HCT116 (cell line): ENCODE data around the gene SORCS2. TPM values are rescaled to one million over a fixed set of nuclear protein-coding genes. Genes with fewer than 3 reads are reported as not detected.

ENCODE experiments used
- ATAC-seq: fragments of 200-7000 bp; cut with Tn5 transposase; 2 replicates; pipeline ENCODE4 v1.9.1; 2020; ENCODE audit warnings: mild to moderate bottlenecking, moderate library complexity
- BruUV-seq: library from RNA; stranded (reverse); fragments of 400-500 nt; replicated peaks from 2 replicates; lab custom pipeline; 2021; lab: Mats Ljungman, UMichigan
- CTCF ChIA-PET: fragments of 300-600 bp; sonication (Branson Sonifier 250); formaldehyde crosslinking; loops from one replicate; lab custom pipeline; 2021; ENCODE audit warnings: antibody characterized with exemption; lab: Charles Lee
- POLR2A ChIA-PET: fragments of 300-600, 350-600 bp; sonication (Branson Sonifier 250); formaldehyde crosslinking; loops from one replicate; lab custom pipeline; 2021; ENCODE audit warnings: antibody characterized with exemption; lab: Charles Lee
- RAD21 ChIA-PET, 2 experiments: fragments of 300-600 bp; sonication (Branson Sonifier 250); formaldehyde crosslinking; loops; one replicate each; lab custom pipeline; 2023; ENCODE audit warnings: low total read pairs in 2 of 2; ENCODE audit not compliant: uncharacterized antibody in 2 of 2, unreplicated experiment in 2 of 2, low non-redundant PET in 1 of 2; lab: Charles Lee
- DNase-seq: peaks from one replicate; pipeline ENCODE4 v3.0.0-alpha.2; 2010; ENCODE audit warnings: low read depth, low spot score
- H2AFZ ChIP-seq: fragments of 200-600 bp; shearing (Covaris generic), sonication (generic); 2 replicates; pipeline ENCODE4 v1.6.1; 2017; ENCODE audit warnings: low read depth, mixed run types, mixed read lengths, antibody characterized with exemption, low read length; ENCODE audit not compliant: poor library complexity, severe bottlenecking
- H3K27ac ChIP-seq: 2 replicates; pipeline ENCODE4 v1.5.1; 2012; ENCODE audit warnings: low read depth, low read length
- H3K27me3 ChIP-seq: fragments of 200-600 bp; sonication (generic); 2 replicates; pipeline ENCODE4 v1.6.1; 2016; ENCODE audit warnings: mixed run types, low read length, mixed read lengths; ENCODE audit not compliant: insufficient read depth
- H3K36me3 ChIP-seq, 2 experiments: fragments of 200-500 bp in 1 of 2; fragments of 200-600 bp in 1 of 2; sonication (Bioruptor generic) in 1 of 2; sonication (generic) in 1 of 2; 2 replicates each; pipeline versions ENCODE4 v1.5.1 to v1.6.1; 2014 to 2016; ENCODE audit warnings: low read length in 2 of 2, inconsistent platforms in 1 of 2, mixed read lengths in 1 of 2, mixed run types in 1 of 2; ENCODE audit not compliant: insufficient read depth in 2 of 2, control insufficient read depth in 1 of 2
- H3K4me1 ChIP-seq, 2 experiments: fragments of 200-600 bp in 1 of 2; sonication (generic) in 1 of 2; 2 replicates each; pipeline versions ENCODE4 v1.5.1 to v1.6.1; 2012 to 2017; ENCODE audit warnings: low read length in 2 of 2, inconsistent platforms in 1 of 2, mild to moderate bottlenecking in 1 of 2, mixed read lengths in 1 of 2, mixed run types in 1 of 2, moderate library complexity in 1 of 2; ENCODE audit not compliant: insufficient read depth in 2 of 2, control insufficient read depth in 1 of 2
- H3K4me2 ChIP-seq: fragments of 200-600 bp; sonication (generic); 2 replicates; pipeline ENCODE4 v1.6.1; 2017; ENCODE audit warnings: mixed run types, low read length, mixed read lengths
- H3K4me3 ChIP-seq, 2 experiments: fragments of 200-600 bp in 1 of 2; sonication (generic) in 1 of 2; replicated peaks in 1 of 2; 2 replicates each; pipeline ENCODE4 v1.5.1; 2011 to 2016; ENCODE audit warnings: low read length in 2 of 2, control low read depth in 1 of 2, low read depth in 1 of 2, mild to moderate bottlenecking in 1 of 2, mixed read lengths in 1 of 2, mixed run types in 1 of 2
- H3K79me2 ChIP-seq: fragments of 200-600 bp; sonication (generic); 2 replicates; pipeline ENCODE4 v1.6.1; 2017; ENCODE audit warnings: mild to moderate bottlenecking, mixed run types, low read length, moderate library complexity, mixed read lengths; ENCODE audit not compliant: insufficient read depth
- H3K9ac ChIP-seq: fragments of 200-600 bp; sonication (generic); 2 replicates; pipeline ENCODE4 v1.6.1; 2016; ENCODE audit warnings: low read length, mixed read lengths
- H3K9me2 ChIP-seq: fragments of 200-600 bp; sonication (generic), shearing (Covaris generic); 2 replicates; pipeline ENCODE4 v1.6.1; 2017; ENCODE audit warnings: mixed run types, mild to moderate bottlenecking, moderate library complexity; ENCODE audit not compliant: insufficient read depth
- H3K9me3 ChIP-seq, 2 experiments: fragments of 200-500 bp in 1 of 2; fragments of 200-600 bp in 1 of 2; sonication (Bioruptor generic) in 1 of 2; sonication (generic) in 1 of 2; 2 replicates each; pipeline ENCODE4 v1.6.1; 2014 to 2017; ENCODE audit warnings: low read length in 2 of 2, mixed read lengths in 2 of 2, inconsistent platforms in 1 of 2, low read depth in 1 of 2, mild to moderate bottlenecking in 1 of 2, mixed run types in 1 of 2, moderate library complexity in 1 of 2; ENCODE audit not compliant: control insufficient read depth in 1 of 2, insufficient read depth in 1 of 2
- H4K20me1 ChIP-seq: fragments of 200-600 bp; sonication (generic), shearing (Covaris generic); 2 replicates; pipeline ENCODE4 v1.6.1; 2017; ENCODE audit warnings: mixed run types, mild to moderate bottlenecking, moderate library complexity; ENCODE audit not compliant: insufficient read depth
- CBX3 ChIP-seq: IDR thresholded peaks from 2 replicates; pipeline ENCODE4 v1.6.1; 2012; ENCODE audit warnings: low read depth
- ELF1 ChIP-seq: IDR thresholded peaks from 2 replicates; pipeline ENCODE4 v1.6.1; 2012; ENCODE audit warnings: low read depth, borderline replicate concordance
- FOSL1 ChIP-seq: IDR thresholded peaks from 2 replicates; pipeline ENCODE4 v1.6.1; 2012; ENCODE audit warnings: low read depth
- TCF7L2 ChIP-seq: IDR thresholded peaks from 2 replicates; pipeline ENCODE4 v1.7.0; 2011; ENCODE audit warnings: borderline replicate concordance, inconsistent platforms; ENCODE audit not compliant: insufficient read depth, insufficient read length; ENCODE audit errors: extremely low read depth
- YY1 ChIP-seq: IDR thresholded peaks from 2 replicates; pipeline ENCODE4 v1.6.1; 2011; ENCODE audit warnings: low read length, low read depth, moderate library complexity, mild to moderate bottlenecking; ENCODE audit not compliant: insufficient replicate concordance; ENCODE audit errors: extremely low read depth
- ZFX ChIP-seq: fragments of 450-650 bp; IDR thresholded peaks from 2 replicates; pipeline ENCODE4 v1.6.1; 2017
- intact Hi-C: fragments of 100-400 bp; cut with micrococcal nuclease; formaldehyde crosslinking; loops from 2 replicates; pipeline ENCODE4 v1.10.0; 2022
- total RNA-seq: library from RNA; stranded (reverse); gene quantifications from one replicate; pipeline ENCODE4 v1.2.1, GENCODE V29; 2021; ENCODE audit not compliant: unreplicated experiment
- TF ChIP-seq, protein P1 (sequence below): IDR thresholded peaks from 2 replicates; pipeline ENCODE4 v1.6.1; 2012; ENCODE audit warnings: low read depth

SORCS2 gene
- total RNA-seq, 1 experiment from 2014 or later: 0.37 TPM

- no TSS peak for BruUV-seq
- RAD21 ChIA-PET: no interaction called here
These were observed 226.0 kb downstream of the SORCS2 start for GRCh38 chr4:7418131-7418943.

More at GRCh38 chr4:7418131-7418943, 226.0 kb downstream of the SORCS2 start:
- Histone ChIP-seq H3K9me2 (no peaks in the 10 kb centered on the region), H3K4me2 (no peak overlapping the region), H3K4me3 (no peak overlapping the region), H3K9me3 (no peaks in the 10 kb centered on the region; a peak in 1 of 4 replicates), H3K9ac (no peak overlapping the region), H3K36me3 (no peaks in the 10 kb centered on the region), H4K20me1 (no peaks in the 10 kb centered on the region), H2AFZ (no peak overlapping the region), H3K27ac (no peak overlapping the region), H3K79me2 (no peaks in the 10 kb centered on the region), H3K4me1 (no peaks in the 10 kb centered on the region), H3K27me3 (no peaks in the 10 kb centered on the region)
- POLR2A ChIA-PET: no interaction called here
- CTCF ChIA-PET: no interaction called here
- ATAC-seq: no peak
- intact Hi-C loops: no loop called here
- no peak for TF ChIP-seq ZFX
- no peak for TF ChIP-seq TCF7L2
- no peak for TF ChIP-seq ELF1
- no peak for TF ChIP-seq FOSL1
- TF ChIP-seq YY1: no peak
- TF ChIP-seq, protein P1, sequence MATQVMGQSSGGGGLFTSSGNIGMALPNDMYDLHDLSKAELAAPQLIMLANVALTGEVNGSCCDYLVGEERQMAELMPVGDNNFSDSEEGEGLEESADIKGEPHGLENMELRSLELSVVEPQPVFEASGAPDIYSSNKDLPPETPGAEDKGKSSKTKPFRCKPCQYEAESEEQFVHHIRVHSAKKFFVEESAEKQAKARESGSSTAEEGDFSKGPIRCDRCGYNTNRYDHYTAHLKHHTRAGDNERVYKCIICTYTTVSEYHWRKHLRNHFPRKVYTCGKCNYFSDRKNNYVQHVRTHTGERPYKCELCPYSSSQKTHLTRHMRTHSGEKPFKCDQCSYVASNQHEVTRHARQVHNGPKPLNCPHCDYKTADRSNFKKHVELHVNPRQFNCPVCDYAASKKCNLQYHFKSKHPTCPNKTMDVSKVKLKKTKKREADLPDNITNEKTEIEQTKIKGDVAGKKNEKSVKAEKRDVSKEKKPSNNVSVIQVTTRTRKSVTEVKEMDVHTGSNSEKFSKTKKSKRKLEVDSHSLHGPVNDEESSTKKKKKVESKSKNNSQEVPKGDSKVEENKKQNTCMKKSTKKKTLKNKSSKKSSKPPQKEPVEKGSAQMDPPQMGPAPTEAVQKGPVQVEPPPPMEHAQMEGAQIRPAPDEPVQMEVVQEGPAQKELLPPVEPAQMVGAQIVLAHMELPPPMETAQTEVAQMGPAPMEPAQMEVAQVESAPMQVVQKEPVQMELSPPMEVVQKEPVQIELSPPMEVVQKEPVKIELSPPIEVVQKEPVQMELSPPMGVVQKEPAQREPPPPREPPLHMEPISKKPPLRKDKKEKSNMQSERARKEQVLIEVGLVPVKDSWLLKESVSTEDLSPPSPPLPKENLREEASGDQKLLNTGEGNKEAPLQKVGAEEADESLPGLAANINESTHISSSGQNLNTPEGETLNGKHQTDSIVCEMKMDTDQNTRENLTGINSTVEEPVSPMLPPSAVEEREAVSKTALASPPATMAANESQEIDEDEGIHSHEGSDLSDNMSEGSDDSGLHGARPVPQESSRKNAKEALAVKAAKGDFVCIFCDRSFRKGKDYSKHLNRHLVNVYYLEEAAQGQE: no peak
- TF ChIP-seq CBX3: no peak
- DNase-seq: no peak
